ENCODE measurements around the gene AKAP5. TPM values are rescaled to one million over a fixed set of nuclear protein-coding genes. Genes with fewer than 3 reads are reported as not detected.

The AKAP5 gene
- total RNA-seq, 1 donor, result 2.3 TPM

GRCh38 chr14:64520699-64521098 is 55.4 kb downstream of the AKAP5 start:
- no peak overlapping the region for H3K4me3 ChIP-seq (ENCODE audit: low read length)
- H3K27me3 ChIP-seq (ENCODE audit: insufficient read depth, low read length), result no peaks in the 10 kb centered on the region
- H3K9me3 ChIP-seq (ENCODE audit: low read depth, low read length), result no peaks in the 10 kb centered on the region
- H3K4me1 ChIP-seq (ENCODE audit: insufficient read depth, low read length), result peaks cover 4% of the 10 kb centered on the region

GRCh38 chr14:64522591-64523355 is 57.5 kb downstream of the AKAP5 start:
- Histone ChIP-seq H3K27me3 (ENCODE audit: insufficient read depth, low read length) (no peaks in the 10 kb centered on the region), H3K4me1 (ENCODE audit: insufficient read depth, low read length) (no peaks in the 10 kb centered on the region), H3K4me3 (ENCODE audit: low read length) (no peak overlapping the region), H3K9me3 (ENCODE audit: low read depth, low read length) (no peaks in the 10 kb centered on the region)

Other genes starting within 250 kb of the AKAP5 start
- 1.3 TPM for gene ESR2, start 171.1 kb upstream of the AKAP5 start, total RNA-seq
- gene MTHFD1, start 77.1 kb upstream of the AKAP5 start, total RNA-seq, result 9.0 TPM
- 30.3 TPM for gene ZBTB25, start 38.3 kb downstream of the AKAP5 start, total RNA-seq
- gene ZBTB1, start 39.3 kb downstream of the AKAP5 start, total RNA-seq, result 198 TPM
- 2.7 TPM for gene HSPA2, start 75.2 kb downstream of the AKAP5 start, total RNA-seq
- gene PPP1R36, start 84.5 kb downstream of the AKAP5 start, total RNA-seq, result 0.73 TPM
- gene PLEKHG3, start 238.9 kb downstream of the AKAP5 start, total RNA-seq, result 6.7 TPM